Brain pericyte (primary cell): Measurements from ENCODE around the gene RGS6.

Experiments
- DNase-seq: peaks from one replicate; pipeline ENCODE4 v3.0.0-alpha.2; 2012; ENCODE audit warnings: low read depth, low spot score

RGS6 gene

GRCh38 chr14:71947947-71948500 is 15.8 kb downstream of the RGS6 start:
- no peak for DNase-seq

- DNase-seq: no peak
These were observed 20.4 kb downstream of the RGS6 start for GRCh38 chr14:71952381-71953363.

GRCh38 chr14:71956920-71957563 is 24.8 kb downstream of the RGS6 start:
- DNase-seq: no peak

DNA sequence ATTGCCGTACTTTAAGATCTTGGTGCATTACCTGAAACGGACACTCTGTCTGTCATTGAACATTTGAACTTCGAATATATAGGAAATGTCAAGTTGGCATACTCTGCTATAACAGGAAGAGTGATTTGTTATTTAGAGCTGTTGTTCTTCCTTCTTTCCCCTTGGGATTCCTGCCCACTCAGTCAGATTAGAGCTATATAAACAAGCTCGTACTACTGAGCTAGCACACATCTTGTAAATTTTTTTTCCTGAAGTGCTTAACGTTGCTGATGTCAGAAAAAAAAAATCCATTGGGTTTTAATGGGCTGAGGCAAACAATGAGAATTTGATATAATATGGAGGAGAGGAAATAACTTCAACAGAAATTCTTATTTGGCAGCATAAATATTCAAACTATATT is 26.8 kb downstream of the RGS6 start:
- no peak for DNase-seq

GRCh38 chr14:71960494-71961353 is 28.5 kb downstream of the RGS6 start:
- DNase-seq: no peak

- DNase-seq: no peak
These were observed 29.7 kb downstream of the RGS6 start for GRCh38 chr14:71961972-71962371.

- no peak for DNase-seq
These were observed 32.5 kb downstream of the RGS6 start for GRCh38 chr14:71964716-71965115.

- no peak for DNase-seq
These were observed 34.3 kb downstream of the RGS6 start for GRCh38 chr14:71966528-71966927.

DNA sequence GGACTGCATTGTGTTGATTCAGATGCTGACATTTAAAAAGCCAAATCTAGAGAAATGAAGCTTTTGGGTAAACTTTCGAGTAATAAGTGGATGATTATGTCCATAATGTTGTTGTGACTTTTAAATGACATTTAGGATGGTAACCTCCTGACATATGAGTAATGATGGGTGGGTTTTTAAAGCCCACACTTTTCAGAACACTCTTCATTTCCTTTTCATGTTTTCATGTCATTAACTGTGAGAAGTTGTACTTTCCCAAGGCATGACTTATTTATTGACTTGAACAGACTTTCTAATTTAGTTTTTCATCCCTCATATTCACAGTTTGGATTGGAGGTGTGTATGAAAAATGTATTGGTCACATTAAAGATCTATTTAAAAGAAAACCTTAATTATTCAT is 35.5 kb downstream of the RGS6 start:
- DNase-seq: no peak

DNA sequence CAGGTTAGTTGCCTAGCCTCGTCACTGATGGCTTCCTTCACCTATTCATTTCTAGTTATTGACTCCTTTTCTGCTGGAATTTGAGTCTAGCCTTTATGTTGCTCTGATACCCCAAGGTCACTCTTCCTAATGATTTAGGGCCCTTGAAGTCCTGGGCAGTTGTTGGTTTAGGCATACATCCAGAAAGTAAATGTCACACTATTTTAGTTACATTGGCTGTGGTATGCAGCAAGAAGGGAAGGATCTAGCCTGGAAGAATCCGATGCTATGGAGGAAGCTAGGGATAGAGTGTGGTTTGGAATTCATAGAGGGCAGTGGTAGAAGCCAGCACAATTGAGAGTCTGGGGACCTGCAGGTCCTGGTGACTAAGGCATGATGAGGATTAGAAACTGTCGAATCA is 38.0 kb downstream of the RGS6 start:
- no peak for DNase-seq

- no peak for DNase-seq
These were observed 53.4 kb downstream of the RGS6 start for GRCh38 chr14:71985538-71986189.

DNA sequence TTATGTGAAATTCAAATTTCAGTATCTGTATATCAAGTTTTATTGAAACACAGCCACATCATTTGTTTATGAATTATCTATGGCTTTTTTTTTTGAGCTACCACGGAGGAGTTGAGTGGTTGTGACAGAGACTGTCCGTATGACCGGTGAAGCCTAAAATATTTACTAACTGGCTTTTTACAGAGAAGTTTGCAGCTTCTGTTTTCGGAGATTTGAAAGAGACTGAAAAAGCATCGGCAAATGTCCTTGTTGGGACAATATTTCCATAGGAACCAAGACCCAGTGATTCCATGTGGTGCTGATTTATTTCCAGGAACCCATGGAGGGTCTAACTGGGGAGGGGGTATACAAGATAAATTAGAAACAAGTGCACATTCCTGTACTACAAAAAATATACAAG is 56.2 kb downstream of the RGS6 start:
- no peak for DNase-seq

DNA sequence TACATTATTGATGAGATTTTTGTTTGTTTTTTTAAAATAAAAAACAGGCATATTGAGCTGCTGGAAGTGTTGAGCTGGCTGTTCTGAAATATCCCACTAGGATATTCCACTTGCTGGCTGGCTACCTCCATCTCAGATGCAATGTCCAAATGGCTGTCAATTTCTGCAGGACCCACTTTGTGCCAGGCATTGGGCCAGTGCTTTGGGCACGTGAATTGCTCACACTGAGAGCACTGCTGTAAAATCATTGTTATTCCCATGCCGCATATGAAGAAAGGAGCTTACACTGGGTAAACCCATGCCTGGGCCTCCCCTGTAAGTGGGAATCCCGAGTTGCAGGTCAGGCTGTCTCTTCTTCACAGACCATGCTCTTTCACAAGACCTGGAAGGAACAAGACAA is 56.7 kb downstream of the RGS6 start:
- no peak for DNase-seq

GRCh38 chr14:71994416-71994815 is 62.2 kb downstream of the RGS6 start:
- DNase-seq: no peak

- DNase-seq: no peak
These were observed 63.5 kb downstream of the RGS6 start for GRCh38 chr14:71995741-71996140.

DNA sequence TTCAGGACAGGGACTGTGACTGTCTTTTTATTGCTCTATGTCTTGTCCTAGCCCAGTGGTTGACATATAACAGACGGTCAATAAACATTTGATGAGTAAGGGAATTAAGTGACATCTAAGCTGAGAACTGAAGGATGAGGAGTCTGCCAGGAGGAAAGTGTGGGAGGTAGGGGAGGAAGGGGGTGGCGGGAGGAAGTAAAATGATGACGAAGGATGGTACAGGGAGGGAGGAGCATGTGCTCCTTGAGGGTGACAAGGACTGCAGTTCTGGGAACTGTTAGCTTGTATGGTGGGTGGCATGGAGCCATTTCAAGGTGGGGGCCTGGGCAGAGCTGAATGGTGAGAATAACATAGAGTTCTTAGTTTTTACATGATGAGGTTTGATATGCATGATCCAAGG is 64.4 kb downstream of the RGS6 start:
- DNase-seq: no peak

- DNase-seq: no peak
These were observed 68.7 kb downstream of the RGS6 start for GRCh38 chr14:72000907-72001306.

DNA sequence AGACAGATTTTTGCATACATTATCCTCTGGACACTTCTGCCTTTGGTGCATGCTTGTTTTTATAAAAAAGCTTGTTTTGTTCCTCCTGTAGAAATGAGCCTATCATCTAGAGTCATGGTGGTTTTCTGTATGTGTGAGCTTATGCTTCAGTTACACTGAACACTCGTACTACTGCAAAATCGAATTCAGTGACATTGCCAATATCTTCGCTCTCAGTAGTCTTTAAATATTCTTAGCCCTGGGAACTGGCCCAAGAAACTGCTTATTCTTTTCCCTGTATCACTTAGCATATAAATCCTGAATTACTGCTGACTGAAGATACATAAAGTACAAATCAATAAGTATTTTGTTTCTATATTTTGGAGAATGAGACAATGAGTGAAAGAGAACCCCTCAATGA is 70.5 kb downstream of the RGS6 start:
- no peak for DNase-seq

- no peak for DNase-seq
These were observed 76.4 kb downstream of the RGS6 start for GRCh38 chr14:72008666-72009065.

DNA sequence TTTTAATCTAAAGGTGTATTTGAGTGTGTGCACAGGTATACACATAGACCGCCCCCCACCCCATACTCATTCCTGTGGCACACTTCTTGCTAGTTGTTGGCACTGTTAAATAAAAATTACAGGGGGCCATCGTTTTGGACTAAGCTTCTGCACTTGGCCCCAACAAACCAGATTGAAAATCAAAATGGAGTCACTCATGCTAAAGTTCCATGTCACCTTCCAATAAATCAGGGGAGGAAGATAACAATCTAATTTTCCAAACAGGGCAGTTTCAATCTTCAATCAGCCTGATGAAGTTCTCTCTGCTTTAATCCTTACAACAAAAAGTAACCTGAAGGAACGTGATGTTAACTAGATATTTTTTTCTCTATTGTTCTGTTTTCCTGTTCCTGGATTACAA is 78.2 kb downstream of the RGS6 start:
- DNase-seq: no peak

GRCh38 chr14:72013721-72014345 is 81.6 kb downstream of the RGS6 start:
- DNase-seq: no peak
